HG03064 (cell line): ENCODE measurements around the gene PID1.

Experiments
- ATAC-seq: cut with Tn5 transposase; IDR thresholded peaks from one replicate; pipeline ENCODE4 v1.9.1; 2021; ENCODE audit warnings: low read depth; ENCODE audit not compliant: unreplicated experiment

PID1 gene

GRCh38 chr2:229265727-229266126 lies 5.4 kb downstream of the PID1 start:
- ATAC-seq = no peak

DNA sequence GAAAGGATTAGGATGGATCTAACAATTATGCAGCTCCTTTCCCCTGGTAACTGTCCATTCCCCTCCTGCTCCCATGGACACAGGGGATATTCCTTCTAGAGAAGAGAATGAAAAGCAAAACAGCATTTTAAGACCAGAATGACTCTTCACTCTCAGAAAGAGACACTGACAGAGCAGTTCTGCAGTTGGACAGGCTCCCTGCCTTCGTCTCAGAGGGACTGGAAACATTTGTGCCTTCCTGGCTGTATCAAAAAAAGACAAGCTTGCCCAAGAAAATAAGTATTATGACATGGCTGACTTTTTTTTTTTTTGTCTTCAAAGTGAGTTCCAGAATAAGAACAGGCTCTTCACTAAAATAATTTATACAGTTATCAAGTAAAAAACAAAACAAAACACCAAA lies 9.5 kb downstream of the PID1 start:
- no peak for ATAC-seq

DNA sequence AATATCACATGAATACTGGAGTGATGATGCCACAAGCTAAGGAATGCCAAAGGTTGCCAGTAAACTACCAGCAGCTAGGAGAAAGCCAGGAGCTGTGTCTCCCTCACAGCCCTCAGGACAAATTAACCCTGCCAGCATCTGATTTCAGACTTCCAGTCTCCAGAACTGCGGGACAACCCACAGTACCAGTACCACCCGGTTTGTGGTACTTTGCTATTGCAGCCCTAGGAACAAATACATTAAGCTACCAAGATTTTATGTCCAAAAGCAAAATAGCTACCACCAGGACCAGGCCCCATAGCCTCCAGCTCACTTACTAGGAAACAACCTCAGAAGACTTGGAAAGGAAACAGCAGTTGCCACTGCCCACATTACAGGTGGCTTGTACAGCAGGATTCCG lies 10.0 kb downstream of the PID1 start:
- no peak for ATAC-seq

DNA sequence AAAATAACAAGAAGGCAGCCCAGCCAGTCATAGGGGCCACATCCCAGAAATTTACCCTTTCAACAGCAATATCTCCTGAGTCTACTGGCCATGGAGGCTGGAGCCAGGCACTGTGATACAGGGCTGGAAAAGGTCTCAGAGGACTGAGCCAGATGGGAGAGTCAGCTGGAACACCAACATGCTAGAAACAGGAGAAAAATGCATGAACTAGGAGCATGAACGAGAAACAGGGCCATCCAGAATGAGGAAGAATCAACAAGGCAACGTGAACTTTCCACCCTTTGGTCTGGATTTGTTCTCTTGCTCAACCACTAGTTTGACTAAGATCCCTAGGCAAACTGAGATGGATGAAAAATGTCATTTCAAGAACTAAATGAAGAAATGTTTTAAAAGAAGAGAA lies 13.1 kb downstream of the PID1 start:
- no peak for ATAC-seq

GRCh38 chr2:229256376-229256775 lies 14.7 kb downstream of the PID1 start:
- no peak for ATAC-seq

GRCh38 chr2:229254206-229254605 lies 16.9 kb downstream of the PID1 start:
- no peak for ATAC-seq

GRCh38 chr2:229252996-229253395 lies 18.1 kb downstream of the PID1 start:
- ATAC-seq = no peak

- no peak for ATAC-seq
Measured at GRCh38 chr2:229252280-229252679, 18.8 kb downstream of the PID1 start.

DNA sequence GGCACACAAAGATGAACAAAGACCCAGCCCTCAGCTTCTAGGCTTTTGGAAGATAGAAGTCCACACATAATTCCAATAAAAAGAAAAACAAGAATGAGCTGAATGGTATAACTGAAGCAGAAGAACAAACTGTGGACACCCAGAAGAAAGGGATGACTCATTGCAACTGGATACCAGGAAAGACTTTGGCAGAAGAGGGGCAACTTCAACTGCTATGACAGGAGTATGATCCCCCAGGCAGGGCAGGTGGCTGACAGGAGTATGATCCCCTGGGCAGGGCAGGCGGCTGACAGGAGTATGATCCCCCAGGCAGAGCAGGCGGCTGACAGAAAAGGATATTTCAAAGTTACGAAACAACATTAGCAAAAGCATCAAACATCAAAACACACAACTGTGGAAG lies 21.6 kb downstream of the PID1 start:
- ATAC-seq = no peak

GRCh38 chr2:229246334-229246733 lies 24.8 kb downstream of the PID1 start:
- ATAC-seq = no peak

- no peak for ATAC-seq
Measured at GRCh38 chr2:229244975-229245374, 26.1 kb downstream of the PID1 start.

DNA sequence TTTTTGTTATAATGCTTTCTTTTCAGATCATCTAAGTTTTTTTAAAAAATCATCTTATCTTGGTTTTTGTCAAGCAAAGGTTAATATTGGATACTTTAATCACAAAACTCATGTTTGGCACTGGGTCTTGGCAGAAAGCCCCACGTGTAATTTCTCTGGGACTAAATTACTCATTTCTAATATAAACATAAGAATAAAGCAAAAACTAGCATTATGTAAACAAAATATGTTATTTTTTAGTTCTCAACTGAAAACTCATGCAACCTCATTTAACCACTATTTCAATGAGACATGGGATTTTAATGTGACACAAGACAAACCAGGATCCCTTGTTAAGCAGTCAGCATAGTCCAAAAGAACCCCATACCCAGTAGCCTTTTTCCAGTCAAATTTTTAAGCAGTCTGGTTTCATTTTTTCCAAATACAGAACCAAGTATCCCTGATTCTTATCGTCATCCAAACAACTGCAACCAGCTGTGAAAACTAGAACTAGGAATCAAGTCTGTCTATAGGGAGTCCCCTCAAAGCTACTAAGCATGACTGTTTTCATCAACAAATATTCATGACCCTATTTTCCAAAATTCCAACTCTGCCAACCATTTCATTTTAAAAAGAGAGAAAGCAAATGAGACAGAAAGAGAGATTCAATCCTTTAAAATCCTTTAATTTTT lies 27.1 kb downstream of the PID1 start:
- no peak for ATAC-seq

DNA sequence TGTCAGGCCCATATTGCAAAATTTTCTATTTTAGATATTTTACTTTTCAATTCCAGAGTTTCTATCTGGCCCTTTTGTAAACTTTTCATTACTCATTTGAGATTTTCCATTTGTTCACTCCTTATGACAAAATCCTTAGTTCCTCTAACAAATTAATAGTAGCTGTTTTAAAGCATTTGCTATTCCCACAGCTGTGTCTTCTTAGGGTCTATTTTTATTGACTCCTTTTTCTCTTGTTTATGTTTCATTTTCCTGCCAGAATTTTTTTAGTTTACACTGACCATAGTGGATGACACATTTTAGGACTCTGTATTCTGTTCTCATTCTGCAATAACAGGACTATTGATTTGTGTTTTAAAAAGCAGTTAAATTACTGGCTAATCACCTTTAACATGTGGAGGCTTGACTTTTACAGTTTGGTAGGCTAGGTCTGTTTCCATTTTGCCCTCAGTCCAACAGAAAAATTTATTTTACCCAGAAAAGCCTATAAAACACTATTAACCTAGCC lies 30.0 kb downstream of the PID1 start:
- ATAC-seq = no peak

DNA sequence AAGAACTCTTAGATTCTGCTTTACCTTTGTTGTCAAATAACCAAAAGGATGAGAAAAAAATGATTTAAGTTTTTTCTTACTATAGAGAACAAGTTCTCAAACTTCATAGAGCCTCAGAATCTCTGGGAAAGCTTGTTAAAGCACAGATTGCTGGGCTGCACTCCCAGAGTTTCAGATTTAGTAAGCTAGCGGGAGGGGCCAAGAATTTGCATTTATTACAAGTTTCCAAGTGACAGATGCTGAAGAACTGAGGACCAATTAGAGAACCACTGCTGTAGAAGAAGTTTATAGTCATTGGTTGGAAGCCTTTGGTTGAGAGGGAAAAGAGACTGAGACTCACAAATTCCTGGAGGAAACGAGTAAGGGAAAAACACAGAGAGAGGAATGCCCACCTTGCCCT lies 32.1 kb downstream of the PID1 start:
- no peak for ATAC-seq

GRCh38 chr2:229237270-229237669 lies 33.8 kb downstream of the PID1 start:
- no peak for ATAC-seq

DNA sequence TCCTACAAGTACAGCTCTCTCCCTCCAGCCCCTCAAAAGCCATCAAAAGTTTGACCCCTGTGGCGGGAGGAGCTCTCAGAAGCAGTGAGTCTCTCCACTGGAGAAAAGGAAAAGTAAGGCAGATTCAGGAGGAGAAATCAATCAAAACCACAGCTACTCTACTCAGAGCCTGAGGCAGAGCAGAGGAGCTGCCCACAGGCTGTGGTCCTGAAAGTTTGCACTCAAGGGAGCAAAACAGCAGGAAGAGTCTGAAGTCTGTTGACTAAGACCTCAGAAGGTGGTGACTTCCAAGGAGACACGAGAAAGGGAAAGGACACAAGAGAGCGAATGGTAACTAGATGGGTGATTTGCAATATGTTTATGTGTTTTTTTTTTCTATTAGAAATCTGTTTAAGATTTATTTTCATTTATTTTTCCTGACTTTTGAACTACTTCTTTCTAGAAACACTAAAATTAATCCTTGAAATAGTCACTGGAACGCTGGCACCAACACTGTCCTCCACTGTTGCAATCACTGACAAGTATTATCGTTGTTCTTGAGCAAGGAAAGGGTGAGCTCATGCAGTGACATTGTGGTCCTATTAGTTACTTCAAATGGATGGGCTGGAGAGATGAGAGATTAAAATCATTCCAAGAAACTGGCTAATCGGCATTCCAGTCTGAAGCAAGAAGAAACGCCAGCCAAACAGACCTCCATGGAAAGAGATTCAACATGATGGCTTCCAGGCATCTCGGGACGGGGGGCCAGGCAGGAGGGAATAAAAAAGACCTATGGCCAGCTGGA lies 35.8 kb downstream of the PID1 start:
- ATAC-seq = no peak

- ATAC-seq = no peak
Measured at GRCh38 chr2:229231885-229232284, 39.2 kb downstream of the PID1 start.

GRCh38 chr2:229231328-229231868 lies 39.7 kb downstream of the PID1 start:
- ATAC-seq = no peak

DNA sequence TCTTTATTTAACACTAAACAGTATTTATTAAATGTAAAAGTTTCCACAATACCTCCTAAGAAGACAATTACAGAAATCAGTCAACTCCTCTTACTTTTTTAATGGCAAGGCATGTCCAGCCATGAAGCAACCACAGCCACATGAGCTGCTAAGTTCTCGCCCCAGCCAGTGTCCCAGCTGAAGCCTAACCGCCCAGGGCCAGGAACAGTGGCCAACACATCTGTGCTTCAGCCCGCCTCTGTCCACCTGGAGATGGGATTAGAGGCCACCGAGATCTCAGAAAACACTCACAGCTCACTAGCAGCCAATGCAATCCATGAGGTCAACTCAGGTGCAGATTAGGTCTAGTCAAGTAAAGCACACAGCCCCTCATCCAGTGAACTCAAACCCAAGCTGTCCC lies 40.2 kb downstream of the PID1 start:
- no peak for ATAC-seq

- ATAC-seq = no peak
Measured at GRCh38 chr2:229230256-229230655, 40.8 kb downstream of the PID1 start.

DNA sequence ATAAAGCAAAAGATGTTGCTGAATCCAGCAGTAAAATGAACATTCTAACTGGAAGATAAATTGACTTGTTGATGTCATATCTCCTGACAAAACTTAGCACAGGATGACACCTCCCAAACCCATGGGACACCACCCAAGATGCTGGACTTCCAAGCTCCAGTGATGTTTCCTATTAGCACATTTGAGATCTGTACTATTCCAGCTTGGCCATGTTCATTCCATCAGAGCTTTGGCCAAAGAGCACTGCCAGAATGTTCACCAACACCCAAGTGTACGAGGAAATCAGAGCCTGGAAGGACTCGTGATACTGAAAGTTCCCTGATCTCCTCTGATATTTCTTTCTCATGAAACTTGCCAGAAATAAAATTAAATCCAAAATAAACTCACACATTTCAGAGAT lies 44.7 kb downstream of the PID1 start:
- ATAC-seq = no peak

DNA sequence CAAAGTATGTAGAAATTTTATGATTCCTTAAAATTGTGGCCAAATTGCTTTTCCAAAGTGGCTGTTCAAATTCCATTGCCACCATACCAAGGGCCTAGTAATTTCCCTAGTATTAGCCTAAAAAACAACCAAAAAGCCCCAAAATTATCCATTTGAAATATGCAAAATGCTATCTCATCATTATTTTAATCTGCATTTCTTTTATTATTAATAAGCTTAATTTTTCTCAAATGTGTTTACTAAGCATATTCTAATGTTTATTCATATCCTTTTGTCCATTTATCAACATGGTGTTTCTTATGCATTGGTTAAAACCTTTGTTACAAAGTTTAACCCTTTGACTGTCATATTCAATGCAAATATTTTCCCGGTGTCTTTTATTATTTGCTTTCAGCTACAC lies 48.0 kb downstream of the PID1 start:
- no peak for ATAC-seq
